Measurements from ENCODE around the gene ONECUT1.
A peak's percentile ranks its signal among the peaks of the same experiment; 100 is the strongest.

Gene ONECUT1

GRCh38 chr15:52796753-52797520 lies 6.8 kb upstream of the ONECUT1 start:
- no peak for DNase-seq

- DNase-seq, result no peak
Observed at GRCh38 chr15:52796228-52796521, 6.0 kb upstream of the ONECUT1 start.

- no peak for DNase-seq
Observed at GRCh38 chr15:52795464-52796227, 5.5 kb upstream of the ONECUT1 start.

GRCh38 chr15:52794665-52795463 lies 4.7 kb upstream of the ONECUT1 start:
- DNase-seq, result no peak

GRCh38 chr15:52791776-52792175 lies 1.6 kb upstream of the ONECUT1 start:
- DNase-seq, result no peak

- DNase-seq, result no peak
Observed at GRCh38 chr15:52790941-52791751, 1.0 kb upstream of the ONECUT1 start.

GRCh38 chr15:52789601-52790168 lies 451 bp downstream of the ONECUT1 start:
- DNase-seq, result no peak

GRCh38 chr15:52789008-52789600 lies 1.0 kb downstream of the ONECUT1 start:
- DNase-seq, result no peak

GRCh38 chr15:52788099-52788986 lies 1.8 kb downstream of the ONECUT1 start:
- DNase-seq, result no peak

- DNase-seq, result no peak
Observed at GRCh38 chr15:52787549-52788098, 2.5 kb downstream of the ONECUT1 start.

- DNase-seq, result no peak
Observed at GRCh38 chr15:52787123-52787503, 3.0 kb downstream of the ONECUT1 start.

- DNase-seq, result no peak
Observed at GRCh38 chr15:52786436-52787122, 3.6 kb downstream of the ONECUT1 start.

GRCh38 chr15:52785672-52786406 lies 4.3 kb downstream of the ONECUT1 start:
- DNase-seq, result no peak

GRCh38 chr15:52784799-52785671 lies 5.1 kb downstream of the ONECUT1 start:
- no peak for DNase-seq

- peak in 1 of 2 donors; percentile 42 for DNase-seq
Observed at GRCh38 chr15:52783929-52784798, 6.0 kb downstream of the ONECUT1 start.

GRCh38 chr15:52783191-52783829 lies 6.8 kb downstream of the ONECUT1 start:
- no peak for DNase-seq

GRCh38 chr15:52782514-52782913 lies 7.6 kb downstream of the ONECUT1 start:
- no peak for DNase-seq
